Mesendoderm (in vitro differentiated cells): ENCODE results near the gene PCBP3.

Experiments used
- DNase-seq: peaks from one replicate; pipeline ENCODE4 v3.0.0; 2013
- H2AK5ac ChIP-seq: 2 replicates; pipeline ENCODE4 v1.6.1; 2013; ENCODE audit warnings: low read length, inconsistent platforms
- H2BK120ac ChIP-seq: 2 replicates; pipeline ENCODE4 v1.6.1; 2013; ENCODE audit warnings: low read depth, mild to moderate bottlenecking, low read length, moderate library complexity, mixed read lengths
- H2BK15ac ChIP-seq: replicated peaks from 2 replicates; pipeline ENCODE4 v1.6.1; 2013; ENCODE audit warnings: low read depth, mild to moderate bottlenecking, moderate library complexity
- H2BK5ac ChIP-seq: 2 replicates; pipeline ENCODE4 v1.6.1; 2013; ENCODE audit warnings: low read length, inconsistent platforms
- H3K18ac ChIP-seq: 2 replicates; pipeline ENCODE4 v1.6.1; 2013; ENCODE audit warnings: mild to moderate bottlenecking, low read length, mixed read lengths
- H3K23ac ChIP-seq: one replicate; pipeline ENCODE4 v1.6.1; 2013; ENCODE audit warnings: low read length
- H3K27ac ChIP-seq: 2 replicates; pipeline ENCODE4 v1.5.1; 2013; ENCODE audit warnings: low read depth, mild to moderate bottlenecking, inconsistent platforms, low read length, moderate library complexity
- H3K27me3 ChIP-seq: 2 replicates; pipeline ENCODE4 v1.6.1; 2013; ENCODE audit warnings: low read length, control low read depth, mild to moderate bottlenecking, inconsistent platforms; ENCODE audit not compliant: insufficient read depth, poor library complexity
- H3K36me3 ChIP-seq: 2 replicates; pipeline ENCODE4 v1.6.1; 2013; ENCODE audit warnings: low read length, inconsistent platforms; ENCODE audit not compliant: control insufficient read depth, insufficient read depth
- H3K4ac ChIP-seq: one replicate; pipeline ENCODE4 v1.6.1; 2013; ENCODE audit warnings: low read depth, mild to moderate bottlenecking, low read length, moderate library complexity
- H3K4me1 ChIP-seq: 2 replicates; pipeline ENCODE4 v1.6.1; 2013; ENCODE audit warnings: low read depth, low read length, inconsistent platforms; ENCODE audit not compliant: control insufficient read depth
- H3K4me2 ChIP-seq: 2 replicates; pipeline ENCODE4 v1.6.1; 2013; ENCODE audit warnings: low read length
- H3K4me3 ChIP-seq: 2 replicates; pipeline ENCODE4 v1.5.1; 2013; ENCODE audit warnings: mild to moderate bottlenecking, low read length
- H3K56ac ChIP-seq: one replicate; pipeline ENCODE4 v1.6.1; 2013; ENCODE audit warnings: low read length
- H3K79me1 ChIP-seq: 2 replicates; pipeline ENCODE4 v1.6.1; 2013; ENCODE audit warnings: low read length, inconsistent platforms
- H3K79me2 ChIP-seq: 2 replicates; pipeline ENCODE4 v1.6.1; 2013; ENCODE audit warnings: mild to moderate bottlenecking, low read length; ENCODE audit not compliant: control insufficient read depth, insufficient read depth
- H3K9ac ChIP-seq: 2 replicates; pipeline ENCODE4 v1.6.1; 2013; ENCODE audit warnings: low read length, inconsistent platforms
- H4K5ac ChIP-seq: one replicate; pipeline ENCODE4 v1.6.1; 2013; ENCODE audit warnings: low read length
- H4K8ac ChIP-seq: one replicate; pipeline ENCODE4 v1.6.1; 2013; ENCODE audit warnings: low read depth, mild to moderate bottlenecking, control low read depth, low read length, moderate library complexity
- WGBS: extraction: QIAGEN DNeasy Blood & Tissue Kit; methylation state at CpG from one replicate; pipeline ENCODE4 v1.1.7; 2013; ENCODE audit warnings: low lambda C conversion rate, missing lambda C conversion rate; ENCODE audit not compliant: insufficient coverage; ENCODE audit errors: extremely low coverage; 5-methylcytosine and 5-hydroxymethylcytosine counted together

PCBP3 gene

GRCh38 chr21:45872471-45872870 is 228.9 kb downstream of the PCBP3 start:
- Histone ChIP-seq H4K5ac (no peak overlapping the region), H3K56ac (no peak overlapping the region), H3K4me1 (no peaks in the 10 kb centered on the region), H3K4me3 (no peak overlapping the region), H3K79me1 (no peaks in the 10 kb centered on the region), H3K36me3 (no peaks in the 10 kb centered on the region), H3K79me2 (no peaks in the 10 kb centered on the region), H3K23ac (no peak overlapping the region), H4K8ac (no peak overlapping the region), H2BK5ac (no peak overlapping the region), H3K4me2 (no peak overlapping the region), H3K4ac (no peak overlapping the region), H3K27ac (no peak overlapping the region), H3K18ac (no peak overlapping the region), H3K27me3 (no peaks in the 10 kb centered on the region), H2AK5ac (no peak overlapping the region), H3K9ac (no peak overlapping the region), H2BK120ac (no peak overlapping the region), H2BK15ac (no peak overlapping the region)
- DNase-seq = no peak
- WGBS = no CpG with 5 or more reads among the region's 11 CpGs

GRCh38 chr21:45872902-45873301 is 229.4 kb downstream of the PCBP3 start:
- DNase-seq = no peak
- no peak overlapping the region for H3K56ac ChIP-seq
- WGBS = no CpG with 5 or more reads among the region's 11 CpGs
- no peak overlapping the region for H2BK120ac ChIP-seq
- H4K8ac ChIP-seq = no peak overlapping the region
- H3K4me2 ChIP-seq = no peak overlapping the region
- no peaks in the 10 kb centered on the region for H3K79me1 ChIP-seq
- H3K79me2 ChIP-seq = no peaks in the 10 kb centered on the region
- H3K18ac ChIP-seq = no peak overlapping the region
- no peak overlapping the region for H2BK5ac ChIP-seq
- no peak overlapping the region for H3K27ac ChIP-seq
- H3K36me3 ChIP-seq = no peaks in the 10 kb centered on the region
- H3K4me1 ChIP-seq = no peaks in the 10 kb centered on the region
- no peak overlapping the region for H2AK5ac ChIP-seq
- no peak overlapping the region for H4K5ac ChIP-seq
- no peak overlapping the region for H3K4me3 ChIP-seq
- no peak overlapping the region for H2BK15ac ChIP-seq
- H3K27me3 ChIP-seq = no peaks in the 10 kb centered on the region
- H3K23ac ChIP-seq = no peak overlapping the region
- no peak overlapping the region for H3K9ac ChIP-seq
- no peak overlapping the region for H3K4ac ChIP-seq

GRCh38 chr21:45873418-45873817 is 229.9 kb downstream of the PCBP3 start:
- Histone ChIP-seq H2AK5ac (no peak overlapping the region), H2BK5ac (no peak overlapping the region), H3K36me3 (no peaks in the 10 kb centered on the region), H4K5ac (no peak overlapping the region), H3K4ac (no peak overlapping the region), H3K9ac (no peak overlapping the region), H2BK120ac (no peak overlapping the region), H2BK15ac (no peak overlapping the region), H3K27me3 (no peaks in the 10 kb centered on the region), H3K79me2 (no peaks in the 10 kb centered on the region), H3K79me1 (no peaks in the 10 kb centered on the region), H4K8ac (no peak overlapping the region), H3K23ac (no peak overlapping the region), H3K4me3 (no peak overlapping the region), H3K4me2 (no peak overlapping the region), H3K56ac (no peak overlapping the region), H3K27ac (no peak overlapping the region), H3K4me1 (no peaks in the 10 kb centered on the region), H3K18ac (no peak overlapping the region)
- DNase-seq = no peak
- WGBS = no CpG with 5 or more reads among the region's 11 CpGs

- Histone ChIP-seq H3K79me1 (no peaks in the 10 kb centered on the region), H2BK120ac (no peak overlapping the region), H3K4me1 (no peaks in the 10 kb centered on the region), H3K4me2 (no peak overlapping the region), H2BK5ac (no peak overlapping the region), H3K79me2 (no peaks in the 10 kb centered on the region), H3K23ac (no peak overlapping the region), H4K8ac (no peak overlapping the region), H3K4ac (no peak overlapping the region), H4K5ac (no peak overlapping the region), H3K27ac (no peak overlapping the region), H3K56ac (no peak overlapping the region), H3K4me3 (no peak overlapping the region), H3K36me3 (no peaks in the 10 kb centered on the region), H2BK15ac (no peak overlapping the region), H3K27me3 (no peaks in the 10 kb centered on the region), H3K18ac (no peak overlapping the region), H3K9ac (no peak overlapping the region), H2AK5ac (no peak overlapping the region)
- DNase-seq = no peak
- no CpG with 5 or more reads among the region's 15 CpGs for WGBS
Observed at GRCh38 chr21:45873866-45874265, 230.3 kb downstream of the PCBP3 start.

GRCh38 chr21:45874716-45875415 is 231.3 kb downstream of the PCBP3 start:
- no peak overlapping the region for H3K4me3 ChIP-seq
- no peak overlapping the region for H2BK120ac ChIP-seq
- H3K23ac ChIP-seq = peak overlapping the region; percentile 66
- no peaks in the 10 kb centered on the region for H3K27me3 ChIP-seq
- H3K4me2 ChIP-seq = no peak overlapping the region
- H3K79me2 ChIP-seq = no peaks in the 10 kb centered on the region
- no peak overlapping the region for H3K56ac ChIP-seq
- H3K27ac ChIP-seq = no peak overlapping the region
- no peak overlapping the region for H3K9ac ChIP-seq
- no CpG with 5 or more reads among the region's 33 CpGs for WGBS
- H2AK5ac ChIP-seq = no peak overlapping the region
- no peak overlapping the region for H2BK5ac ChIP-seq
- no peak overlapping the region for H3K18ac ChIP-seq
- H2BK15ac ChIP-seq = no peak overlapping the region
- no peak for DNase-seq
- H3K79me1 ChIP-seq = no peaks in the 10 kb centered on the region
- H3K4me1 ChIP-seq = no peaks in the 10 kb centered on the region
- no peak overlapping the region for H4K5ac ChIP-seq
- H3K36me3 ChIP-seq = no peaks in the 10 kb centered on the region
- H4K8ac ChIP-seq = no peak overlapping the region
- no peak overlapping the region for H3K4ac ChIP-seq

- Histone ChIP-seq H3K56ac (no peak overlapping the region), H3K27me3 (no peaks in the 10 kb centered on the region), H3K79me1 (no peaks in the 10 kb centered on the region), H3K4ac (no peak overlapping the region), H3K4me2 (no peak overlapping the region), H3K4me1 (no peaks in the 10 kb centered on the region), H3K79me2 (no peaks in the 10 kb centered on the region), H3K18ac (no peak overlapping the region), H2BK15ac (no peak overlapping the region), H3K9ac (no peak overlapping the region), H3K36me3 (no peaks in the 10 kb centered on the region), H4K8ac (no peak overlapping the region), H2BK120ac (no peak overlapping the region), H2BK5ac (no peak overlapping the region), H4K5ac (no peak overlapping the region), H2AK5ac (no peak overlapping the region), H3K27ac (no peak overlapping the region), H3K23ac (no peak overlapping the region), H3K4me3 (no peak overlapping the region)
- no CpG with 5 or more reads among the region's 6 CpGs for WGBS
- DNase-seq = no peak
Observed at GRCh38 chr21:45875416-45875760, 231.9 kb downstream of the PCBP3 start.
